HG03457 (cell line): ENCODE data around the gene NEMP2.
"Not testable (repeated sequence)": the region's sequence is repeated elsewhere in the genome, so short reads cannot be mapped to it uniquely, and the experiment has no call there.

ENCODE experiments used
- ATAC-seq: cut with Tn5 transposase; IDR thresholded peaks from one replicate; pipeline ENCODE4 v1.9.1; 2021; ENCODE audit warnings: moderate number of reproducible peaks; ENCODE audit not compliant: unreplicated experiment

NEMP2 gene

GRCh38 chr2:190494600-190495227 is 39.8 kb downstream of the NEMP2 start:
- not testable (repeated sequence) for ATAC-seq

- no peak for ATAC-seq
Observed at GRCh38 chr2:190493095-190493494, 41.4 kb downstream of the NEMP2 start.

- no peak for ATAC-seq
Observed at GRCh38 chr2:190490502-190490901, 44.0 kb downstream of the NEMP2 start.

- ATAC-seq = no peak
Observed at GRCh38 chr2:190489475-190489874, 45.0 kb downstream of the NEMP2 start.

- ATAC-seq = no peak
Observed at GRCh38 chr2:190488516-190489233, 45.8 kb downstream of the NEMP2 start.

- no peak for ATAC-seq
Observed at GRCh38 chr2:190486037-190486623, 48.4 kb downstream of the NEMP2 start.

- ATAC-seq = no peak
Observed at GRCh38 chr2:190482451-190482850, 52.1 kb downstream of the NEMP2 start.

- ATAC-seq = no peak
Observed at GRCh38 chr2:190481339-190481738, 53.2 kb downstream of the NEMP2 start.

- ATAC-seq = no peak
Observed at GRCh38 chr2:190478572-190479195, 55.8 kb downstream of the NEMP2 start.

- ATAC-seq = no peak
Observed at GRCh38 chr2:190477661-190478454, 56.7 kb downstream of the NEMP2 start.

GRCh38 chr2:190470256-190470826 is 64.2 kb downstream of the NEMP2 start:
- ATAC-seq = no peak

- no peak for ATAC-seq
Observed at GRCh38 chr2:190469771-190470170, 64.8 kb downstream of the NEMP2 start.

GRCh38 chr2:190468814-190469569 is 65.5 kb downstream of the NEMP2 start:
- no peak for ATAC-seq

GRCh38 chr2:190468354-190468753 is 66.2 kb downstream of the NEMP2 start:
- not testable (repeated sequence) for ATAC-seq

GRCh38 chr2:190467575-190468083 is 66.9 kb downstream of the NEMP2 start:
- no peak for ATAC-seq

GRCh38 chr2:190466819-190467446 is 67.6 kb downstream of the NEMP2 start:
- no peak for ATAC-seq

GRCh38 chr2:190465060-190465459 is 69.5 kb downstream of the NEMP2 start:
- ATAC-seq = no peak

- ATAC-seq = no peak
Observed at GRCh38 chr2:190462611-190463010, 71.9 kb downstream of the NEMP2 start.

- no peak for ATAC-seq
Observed at GRCh38 chr2:190462181-190462580, 72.3 kb downstream of the NEMP2 start.
